ENCODE measurements around the gene DYRK4.

GRCh38 chr12:4535871-4536270, 26.1 kb upstream of the DYRK4 start:
- no peak for TF ChIP-seq CTCF (IDR thresholded peaks at IDR 0.05; ENCODE audit: control extremely low read depth in 1 of 3, insufficient read depth in 1 of 3, low read depth in 1 of 3, low read length in 3 of 3)
- no peak for TF ChIP-seq SP2 (IDR thresholded peaks at IDR 0.05; ENCODE audit: low read length)
- TF ChIP-seq EZH2 (IDR thresholded peaks at IDR 0.05; ENCODE audit: low read depth, low read length, severe bottlenecking) = no peak
- no peak for TF ChIP-seq FOSL1 (IDR thresholded peaks at IDR 0.05; ENCODE audit: insufficient read depth, low read depth, low read length)
- no peak for TF ChIP-seq EP300 (IDR thresholded peaks at IDR 0.05; ENCODE audit: borderline replicate concordance in 1 of 2, low read depth in 2 of 2, low read length in 2 of 2)
- no peak for TF ChIP-seq HDAC6 (IDR thresholded peaks at IDR 0.05; ENCODE audit: low read depth, low read length)
- TF ChIP-seq BCL11A (IDR thresholded peaks at IDR 0.05; ENCODE audit: low read depth in 2 of 2, low read length in 2 of 2) = no peak
- no peak for TF ChIP-seq RNF2 (IDR thresholded peaks at IDR 0.05; ENCODE audit: borderline replicate concordance, low read depth, low read length, missing control alignments, poor library complexity, severe bottlenecking)
- no peak for TF ChIP-seq MAX (IDR thresholded peaks at IDR 0.05)
- TF ChIP-seq SAP30 (IDR thresholded peaks at IDR 0.05; ENCODE audit: insufficient read depth, insufficient replicate concordance, low read length) = no peak

Measured in H1 (cell line).